Hepatocyte (in vitro differentiated cells): Measurements from ENCODE around the gene GASK1A. TPM values are rescaled to one million over a fixed set of nuclear protein-coding genes. Genes with fewer than 3 reads are reported as not detected.
"Not testable (repeated sequence)": the region's sequence is repeated elsewhere in the genome, so short reads cannot be mapped to it uniquely, and the experiment has no call there.

Experiments
- DNase-seq: peaks from one replicate; pipeline ENCODE4 v3.0.0-alpha.2; 2016; ENCODE audit warnings: low spot score
- H2AFZ ChIP-seq: fragments of 200-600 bp; sonication (generic); 2 replicates; pipeline ENCODE4 v1.6.0; 2016; ENCODE audit warnings: antibody characterized with exemption, mild to moderate bottlenecking
- H3K27ac ChIP-seq: fragments of 200-600 bp; sonication (generic); 2 replicates; pipeline ENCODE4 v1.5.1; 2016; ENCODE audit warnings: mild to moderate bottlenecking
- H3K27me3 ChIP-seq: fragments of 200-600 bp; sonication (generic); 2 replicates; pipeline ENCODE4 v1.6.1; 2016
- H3K36me3 ChIP-seq: fragments of 200-600 bp; sonication (generic); replicated peaks from 2 replicates; pipeline ENCODE4 v1.5.1; 2016; ENCODE audit warnings: low read depth; ENCODE audit not compliant: insufficient read depth
- H3K4me1 ChIP-seq: fragments of 200-600 bp; sonication (generic); 2 replicates; pipeline ENCODE4 v1.5.1; 2016; ENCODE audit warnings: mild to moderate bottlenecking, moderate library complexity; ENCODE audit not compliant: insufficient read depth
- H3K4me2 ChIP-seq: fragments of 200-600 bp; sonication (generic); 2 replicates; pipeline ENCODE4 v1.6.0; 2016
- H3K4me3 ChIP-seq: fragments of 200-600 bp; sonication (generic); 2 replicates; pipeline ENCODE4 v1.5.1; 2016; ENCODE audit warnings: mild to moderate bottlenecking
- H3K79me2 ChIP-seq: fragments of 200-600 bp; sonication (generic); 2 replicates; pipeline ENCODE4 v1.6.0; 2017; ENCODE audit warnings: mild to moderate bottlenecking
- H3K9me2 ChIP-seq: fragments of 200-600 bp; sonication (generic); replicated peaks from 2 replicates; pipeline ENCODE4 v1.6.0; 2017; ENCODE audit warnings: mild to moderate bottlenecking; ENCODE audit not compliant: insufficient read depth
- H3K9me3 ChIP-seq: fragments of 200-600 bp; sonication (generic); 2 replicates; pipeline ENCODE4 v1.5.1; 2016; ENCODE audit warnings: low read depth, mild to moderate bottlenecking
- H4K20me1 ChIP-seq: fragments of 200-600 bp; sonication (generic); 2 replicates; pipeline ENCODE4 v1.6.0; 2016; ENCODE audit warnings: mild to moderate bottlenecking; ENCODE audit not compliant: insufficient read depth, poor library complexity, severe bottlenecking
- CTCF ChIP-seq: fragments of 200-600 bp; sonication (generic); IDR thresholded peaks from 2 replicates; pipeline ENCODE4 v1.5.1; 2016; ENCODE audit warnings: antibody characterized with exemption, mild to moderate bottlenecking; ENCODE audit not compliant: poor library complexity
- EZH2 ChIP-seq: fragments of 200-600 bp; sonication (generic); IDR thresholded peaks from 2 replicates; pipeline ENCODE4 v1.6.1; 2016; ENCODE audit warnings: antibody characterized with exemption, mild to moderate bottlenecking, borderline replicate concordance
- EZH2phosphoT487 ChIP-seq: fragments of 200-600 bp; sonication (generic); IDR thresholded peaks from one replicate; pipeline ENCODE4 v1.6.1; 2018; ENCODE audit warnings: antibody characterized with exemption, mild to moderate bottlenecking, low read depth, moderate library complexity; ENCODE audit not compliant: unreplicated experiment, severe bottlenecking
- WGBS: methylation state at CpG from one replicate; pipeline ENCODE4 v1.1.6; 2016; ENCODE audit warnings: low lambda C conversion rate; ENCODE audit errors: missing lambda C conversion rate; 5-methylcytosine and 5-hydroxymethylcytosine counted together
- polyA plus RNA-seq: library from polyadenylated mRNA; unstranded; fragments of >200 nt; fragmentation: Nextera tagmentation; extraction: Ambion mirVana; gene quantifications from 2 replicates; pipeline ENCODE4 v1.2.1, GENCODE V29; 2016
- total RNA-seq: library from RNA; depleted of rRNA; stranded (reverse); fragments of >200 nt; gene quantifications from 2 replicates; pipeline ENCODE4 v1.2.3, GENCODE V29; 2014

Gene GASK1A
- total and polyA plus RNA-seq, 2 experiments from 2014 or later = 1.1 to 2.1 TPM

- Histone ChIP-seq H3K27me3 (no peaks in the 10 kb centered on the region), H3K4me3 (no peak overlapping the region), H3K36me3 (no peaks in the 10 kb centered on the region), H2AFZ (no peak overlapping the region), H3K4me1 (no peaks in the 10 kb centered on the region), H3K27ac (no peak overlapping the region), H3K79me2 (no peaks in the 10 kb centered on the region), H4K20me1 (no peaks in the 10 kb centered on the region), H3K9me2 (no peaks in the 10 kb centered on the region), H3K9me3 (no peaks in the 10 kb centered on the region), H3K4me2 (no peak overlapping the region)
- DNase-seq = no peak
- TF ChIP-seq EZH2phosphoT487 = no peak
- no peak for TF ChIP-seq EZH2
- TF ChIP-seq CTCF = no peak
Observed at GRCh38 chr3:42970557-42970956, 8.6 kb upstream of the GASK1A start.

DNA sequence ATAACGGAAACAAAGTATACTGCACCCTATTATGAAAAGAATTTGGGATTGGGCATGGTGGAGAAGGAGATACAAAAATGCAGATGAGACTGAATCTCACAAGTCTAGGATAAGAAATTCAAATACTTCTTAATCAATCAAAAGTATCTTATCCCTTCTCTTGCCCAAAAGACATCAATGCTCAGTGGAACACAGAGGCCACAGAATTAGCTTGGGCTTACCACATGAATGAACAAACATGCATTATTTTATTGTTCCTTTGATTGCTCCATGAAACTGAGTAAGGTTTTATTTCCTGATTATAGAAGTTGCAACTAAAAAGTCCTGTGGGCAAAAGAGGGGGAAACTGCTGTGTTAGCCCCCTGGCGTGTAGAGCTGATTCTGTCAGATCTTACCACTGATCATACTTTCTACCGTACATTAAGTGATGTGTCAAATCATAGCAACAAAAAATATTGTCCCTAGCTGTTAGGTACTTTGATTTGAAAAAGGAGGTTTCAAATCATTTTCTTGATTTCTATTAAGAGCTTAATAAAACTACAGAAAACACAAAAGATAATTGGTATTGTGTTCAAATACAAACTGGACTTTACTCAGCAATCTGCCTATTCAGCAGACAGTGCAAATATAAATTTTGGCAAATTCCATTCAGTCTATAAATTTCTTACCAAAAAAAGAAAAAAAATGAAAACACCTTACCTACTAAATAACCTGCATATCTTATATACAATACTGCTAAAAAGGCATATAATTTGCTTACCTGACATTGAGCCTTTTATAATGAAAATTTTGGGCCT, 7.9 kb upstream of the GASK1A start:
- Histone ChIP-seq H2AFZ (no peak overlapping the region), H3K27ac (no peak overlapping the region), H3K9me3 (no peaks in the 10 kb centered on the region), H3K36me3 (no peaks in the 10 kb centered on the region), H3K9me2 (no peaks in the 10 kb centered on the region), H3K4me2 (no peak overlapping the region), H3K4me1 (no peaks in the 10 kb centered on the region), H3K79me2 (no peaks in the 10 kb centered on the region), H4K20me1 (no peaks in the 10 kb centered on the region), H3K4me3 (no peak overlapping the region), H3K27me3 (no peaks in the 10 kb centered on the region)
- 80% methylated on average over 3 of the region's 3 CpGs for WGBS
- DNase-seq = no peak
- TF ChIP-seq CTCF = no peak

DNA sequence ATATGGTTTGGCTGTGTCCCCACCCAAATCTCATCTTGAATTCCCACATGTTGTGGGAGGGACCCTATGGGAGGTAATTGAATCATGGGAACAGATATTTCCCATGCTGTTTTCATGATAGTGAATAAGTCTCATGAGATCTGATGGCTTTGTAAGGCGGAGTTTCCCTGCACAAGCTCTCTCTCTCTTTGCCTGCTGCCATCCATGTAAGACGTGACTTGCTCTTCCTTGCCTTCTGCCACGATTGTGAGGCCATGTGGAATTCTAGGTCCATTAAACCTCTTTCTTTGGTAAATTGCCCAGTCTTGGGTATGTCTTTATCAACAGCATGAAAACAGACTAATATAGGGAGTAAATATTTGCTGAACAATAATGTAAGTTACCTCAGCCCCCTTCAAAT, 4.2 kb upstream of the GASK1A start:
- not testable (repeated sequence) for H3K9me3 ChIP-seq, H3K4me3 ChIP-seq, H3K4me2 ChIP-seq, H3K79me2 ChIP-seq, H4K20me1 ChIP-seq, H3K27ac ChIP-seq, H3K9me2 ChIP-seq, H3K36me3 ChIP-seq, H2AFZ ChIP-seq, H3K4me1 ChIP-seq, DNase-seq
- 84% methylated on average over 3 of the region's 3 CpGs for WGBS
- peaks cover 23% of the 10 kb centered on the region for H3K27me3 ChIP-seq

DNA sequence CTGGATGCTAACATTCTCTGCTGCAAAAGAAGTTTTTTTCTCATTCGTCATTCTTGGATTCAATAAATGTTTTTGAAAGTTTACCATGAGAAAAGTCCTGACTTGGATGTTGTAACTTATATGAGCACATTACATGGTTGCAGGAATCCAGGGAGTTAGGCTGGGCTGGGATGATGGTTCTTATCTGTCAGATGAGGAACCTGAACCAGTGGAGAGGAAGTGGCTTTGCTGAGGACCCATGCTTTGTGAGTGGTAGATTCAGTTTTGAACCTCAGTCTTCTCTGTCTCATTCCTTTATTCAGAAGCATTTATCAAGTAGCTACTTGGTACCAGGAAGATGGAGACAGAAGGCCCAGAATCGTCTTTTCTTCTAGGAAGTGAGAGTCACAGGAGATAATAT, 3.7 kb upstream of the GASK1A start:
- DNase-seq = no peak
- TF ChIP-seq EZH2phosphoT487 (no peak), EZH2 (no peak), CTCF (no peak)
- no peaks in the 10 kb centered on the region for H4K20me1 ChIP-seq
- 77% methylated on average over 2 of the region's 2 CpGs for WGBS
- no peak overlapping the region for H2AFZ ChIP-seq
- peaks cover 28% of the 10 kb centered on the region for H3K27me3 ChIP-seq
- no peaks in the 10 kb centered on the region for H3K79me2 ChIP-seq
- H3K9me3 ChIP-seq = no peaks in the 10 kb centered on the region
- no peaks in the 10 kb centered on the region for H3K36me3 ChIP-seq
- no peak overlapping the region for H3K4me3 ChIP-seq
- no peak overlapping the region for H3K27ac ChIP-seq
- no peak overlapping the region for H3K4me2 ChIP-seq
- H3K4me1 ChIP-seq = peaks cover 8% of the 10 kb centered on the region
- no peaks in the 10 kb centered on the region for H3K9me2 ChIP-seq
